Lower leg skin (tissue), 3 donors: ENCODE results near the gene PRR5.

Experiments used
- POLR2A ChIP-seq, 2 donors: fragments of 450-650 bp; IDR thresholded peaks; one replicate each; pipeline ENCODE4 v1.6.1; 2016 to 2017; ENCODE audit warnings: antibody characterized with exemption in 2 of 2, mild to moderate bottlenecking in 1 of 2, moderate library complexity in 1 of 2
- TF ChIP-seq, protein P1 (sequence below), 3 donors: fragments of 450-650 bp; IDR thresholded peaks; one replicate each; pipeline ENCODE4 v1.5.1; 2016; ENCODE audit warnings: antibody characterized with exemption in 3 of 3, mild to moderate bottlenecking in 3 of 3, moderate library complexity in 2 of 3

DNA sequence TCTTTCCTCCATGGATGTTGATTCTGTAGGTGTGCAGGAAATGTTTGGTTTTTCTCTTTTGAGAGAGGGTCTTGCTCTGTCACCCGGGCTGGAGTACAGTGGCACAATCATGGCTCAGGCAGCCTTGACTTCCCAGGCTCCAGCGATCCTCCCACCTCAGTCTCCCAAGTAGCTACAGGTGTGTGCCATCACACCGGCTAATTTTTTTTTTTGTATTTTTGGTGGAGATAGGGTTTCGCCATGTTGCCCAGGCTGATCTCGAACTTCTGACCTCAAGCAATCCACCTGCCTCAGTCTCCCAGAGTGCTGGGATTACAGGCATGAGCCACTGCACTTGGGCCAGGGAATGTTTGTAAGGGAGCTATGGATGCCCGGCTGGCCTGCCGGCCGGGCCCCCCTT is 4.5 kb downstream of the PRR5 start:
- TF ChIP-seq POLR2A (IDR thresholded peaks at IDR 0.05): no peak
- TF ChIP-seq, protein P1, sequence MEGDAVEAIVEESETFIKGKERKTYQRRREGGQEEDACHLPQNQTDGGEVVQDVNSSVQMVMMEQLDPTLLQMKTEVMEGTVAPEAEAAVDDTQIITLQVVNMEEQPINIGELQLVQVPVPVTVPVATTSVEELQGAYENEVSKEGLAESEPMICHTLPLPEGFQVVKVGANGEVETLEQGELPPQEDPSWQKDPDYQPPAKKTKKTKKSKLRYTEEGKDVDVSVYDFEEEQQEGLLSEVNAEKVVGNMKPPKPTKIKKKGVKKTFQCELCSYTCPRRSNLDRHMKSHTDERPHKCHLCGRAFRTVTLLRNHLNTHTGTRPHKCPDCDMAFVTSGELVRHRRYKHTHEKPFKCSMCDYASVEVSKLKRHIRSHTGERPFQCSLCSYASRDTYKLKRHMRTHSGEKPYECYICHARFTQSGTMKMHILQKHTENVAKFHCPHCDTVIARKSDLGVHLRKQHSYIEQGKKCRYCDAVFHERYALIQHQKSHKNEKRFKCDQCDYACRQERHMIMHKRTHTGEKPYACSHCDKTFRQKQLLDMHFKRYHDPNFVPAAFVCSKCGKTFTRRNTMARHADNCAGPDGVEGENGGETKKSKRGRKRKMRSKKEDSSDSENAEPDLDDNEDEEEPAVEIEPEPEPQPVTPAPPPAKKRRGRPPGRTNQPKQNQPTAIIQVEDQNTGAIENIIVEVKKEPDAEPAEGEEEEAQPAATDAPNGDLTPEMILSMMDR (IDR thresholded peaks at IDR 0.05): no peak
